Left lung (tissue), 10 donors: ENCODE results near the gene DZIP1. TPM values are rescaled to one million over a fixed set of nuclear protein-coding genes. Genes with fewer than 3 reads are reported as not detected.
A peak's percentile ranks its signal among the peaks of the same experiment; 100 is the strongest.

Experiments used
- ATAC-seq: fragments of 200-7000 bp; cut with Tn5 transposase; one replicate; pipeline ENCODE4 v1.9.1; 2020; ENCODE audit warnings: moderate library complexity
- DNase-seq, 4 donors: peaks; one replicate each; pipeline ENCODE4 v3.0.0-alpha.2; 2013 to 2020
- H3K27ac ChIP-seq, 2 donors: fragments of 200-600 bp; sonication (generic) in 1 of 2; one replicate each; pipeline versions ENCODE4 v1.5.0 to v1.8.0; 2020 to 2021
- H3K27me3 ChIP-seq, 2 donors: fragments of 200-600 bp; sonication (generic) in 1 of 2; one replicate each; pipeline versions ENCODE4 v1.5.0 to v1.8.0; 2020 to 2021
- H3K36me3 ChIP-seq, 2 donors: fragments of 200-600 bp; sonication (generic) in 1 of 2; one replicate each; pipeline versions ENCODE4 v1.5.0 to v1.8.0; 2020 to 2021
- H3K4me1 ChIP-seq, 2 donors: fragments of 200-600 bp; one replicate each; pipeline ENCODE4 v1.8.0; 2021
- H3K4me3 ChIP-seq, 2 donors: fragments of 200-600 bp; sonication (generic) in 1 of 2; one replicate each; pipeline versions ENCODE4 v1.5.0 to v1.8.0; 2020 to 2021; ENCODE audit warnings: mild to moderate bottlenecking in 1 of 2
- H3K9me3 ChIP-seq, 2 donors: fragments of 200-600 bp; sonication (generic) in 1 of 2; one replicate each; pipeline versions ENCODE4 v1.5.0 to v1.8.0; 2020 to 2021
- CTCF ChIP-seq, 2 donors: fragments of 200-600 bp; sonication (generic) in 1 of 2; IDR thresholded peaks; one replicate each; pipeline versions ENCODE4 v1.5.0 to v1.8.0; 2021; ENCODE audit warnings: antibody characterized with exemption in 2 of 2
- intact Hi-C, 2 donors: fragments of 100-400 bp; cut with DNase I; formaldehyde crosslinking; loops; one replicate each; pipeline versions ENCODE4 v1.11.2 to v1.14.2; 2022
- polyA plus RNA-seq, 6 donors: library from polyadenylated mRNA; unstranded; fragments of 120-200 nt; gene quantifications; one replicate each; pipeline ENCODE4 v1.2.1, GENCODE V29; 2013; ENCODE audit not compliant: insufficient read length in 6 of 6
- total RNA-seq, 2 donors: library from RNA; stranded (reverse); fragmentation: NEBNext Ultra II Directional; extraction: Animal tissue kit (Norgen Biotek cat#: 25700); gene quantifications; one replicate each; pipeline ENCODE4 v1.2.1, GENCODE V29; 2021
- donor health status: DM: no; HTN: yes; CAD: no.
- donor health status: DM: no; HTN: no; CAD: no.

Gene DZIP1
- total and polyA plus RNA-seq, 8 donors, result 8.2 to 52.1 (median 48.6) TPM

GRCh38 chr13:95643936-95644598, 439 bp downstream of the DZIP1 start:
- Histone ChIP-seq H3K36me3 (no peaks in the 10 kb centered on the region), H3K27me3 (peaks cover 37 to 70% of the 10 kb centered on the region in 2 donors), H3K4me1 (peaks cover 0 to 34% of the 10 kb centered on the region in 2 donors), H3K27ac (peak overlapping the region; percentile 37 to 68), H3K4me3 (peak overlapping the region; percentile 32 to 49), H3K9me3 (no peaks in the 10 kb centered on the region)
- ATAC-seq, result peak; percentile 41
- peak in 3 of 4 donors; percentile 35 to 80 (median 48) for DNase-seq
- intact Hi-C loops, result no loop called here
- TF ChIP-seq CTCF (IDR thresholded peaks at IDR 0.05), result no peak

- peaks cover 0 to 34% of the 10 kb centered on the region in 2 donors for H3K4me1 ChIP-seq
- TF ChIP-seq CTCF (IDR thresholded peaks at IDR 0.05), result no peak
- no peaks in the 10 kb centered on the region for H3K36me3 ChIP-seq
- intact Hi-C loops, result no loop called here
- H3K27me3 ChIP-seq, result peaks cover 37 to 71% of the 10 kb centered on the region in 2 donors
- ATAC-seq (no peak), DNase-seq (peak in 2 of 4 donors; percentile 26 to 46)
- peak overlapping the region; percentile 32 to 49 for H3K4me3 ChIP-seq
- H3K9me3 ChIP-seq, result no peaks in the 10 kb centered on the region
- H3K27ac ChIP-seq, result peak overlapping the region in 1 of 2 donors; percentile 68
These were observed 953 bp downstream of the DZIP1 start for GRCh38 chr13:95643571-95643935.

GRCh38 chr13:95642999-95643398, 1.5 kb downstream of the DZIP1 start:
- Histone ChIP-seq H3K4me3 (peak overlapping the region; percentile 32 to 49), H3K27me3 (peaks cover 37 to 71% of the 10 kb centered on the region in 2 donors), H3K36me3 (no peaks in the 10 kb centered on the region), H3K27ac (no peak overlapping the region), H3K9me3 (no peaks in the 10 kb centered on the region), H3K4me1 (peaks cover 0 to 34% of the 10 kb centered on the region in 2 donors)
- TF ChIP-seq CTCF (IDR thresholded peaks at IDR 0.05), result no peak
- ATAC-seq (no peak), DNase-seq (peak in 1 of 4 donors; percentile 2)
- intact Hi-C loops, result no loop called here

GRCh38 chr13:95642028-95642621, 2.4 kb downstream of the DZIP1 start:
- ATAC-seq (peak; percentile 82), DNase-seq (peak in 3 of 4 donors; percentile 12 to 86 (median 36))
- Histone ChIP-seq H3K4me1 (peaks cover 0 to 34% of the 10 kb centered on the region in 2 donors), H3K9me3 (no peaks in the 10 kb centered on the region), H3K4me3 (peak overlapping the region; percentile 28 to 31), H3K27me3 (peaks cover 37 to 71% of the 10 kb centered on the region in 2 donors), H3K27ac (no peak overlapping the region), H3K36me3 (no peaks in the 10 kb centered on the region)
- intact Hi-C loops, result no loop called here
- TF ChIP-seq CTCF (IDR thresholded peaks at IDR 0.05), result no peak

- intact Hi-C loops, result no loop called here
- Histone ChIP-seq H3K4me1 (peaks cover 0 to 34% of the 10 kb centered on the region in 2 donors), H3K9me3 (no peaks in the 10 kb centered on the region), H3K4me3 (peak overlapping the region; percentile 28 to 31), H3K27me3 (peaks cover 37 to 71% of the 10 kb centered on the region in 2 donors), H3K27ac (no peak overlapping the region), H3K36me3 (no peaks in the 10 kb centered on the region)
- ATAC-seq (no peak), DNase-seq (peak in 3 of 4 donors; percentile 3 to 62 (median 13))
- TF ChIP-seq CTCF (IDR thresholded peaks at IDR 0.05), result no peak
These were observed 3.0 kb downstream of the DZIP1 start for GRCh38 chr13:95641291-95642027.
